Stimulated activated CD4-positive, alpha-beta T cell treated with anti-CD3 and anti-CD28 coated beads, Interleukin-4, amount 100 ng/mL, for 1 hour (primary cell): ENCODE data around the gene SCEL.

Source experiments
- DNase-seq: peaks from one replicate; pipeline ENCODE4 v3.0.0-alpha.2; 2020

Gene SCEL

DNA sequence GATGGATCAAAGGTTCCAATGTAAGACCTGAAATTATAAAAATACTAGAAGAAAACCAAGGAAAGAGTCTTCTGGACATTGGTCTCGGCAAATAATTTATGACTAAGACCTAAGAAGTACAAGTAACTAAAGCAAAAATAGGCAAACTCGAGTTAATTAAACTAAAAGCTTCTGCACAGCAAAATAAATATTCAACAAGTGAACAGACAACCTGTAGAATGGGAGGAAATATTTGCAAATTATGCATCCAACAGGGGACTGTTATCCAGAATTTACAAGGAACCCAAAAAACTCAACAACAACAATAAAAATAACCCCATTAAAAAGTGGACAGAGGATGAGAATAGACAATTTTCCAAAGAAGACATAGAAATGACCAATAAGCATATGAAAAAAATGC, 152.3 kb downstream of the SCEL start:
- DNase-seq: no peak

DNA sequence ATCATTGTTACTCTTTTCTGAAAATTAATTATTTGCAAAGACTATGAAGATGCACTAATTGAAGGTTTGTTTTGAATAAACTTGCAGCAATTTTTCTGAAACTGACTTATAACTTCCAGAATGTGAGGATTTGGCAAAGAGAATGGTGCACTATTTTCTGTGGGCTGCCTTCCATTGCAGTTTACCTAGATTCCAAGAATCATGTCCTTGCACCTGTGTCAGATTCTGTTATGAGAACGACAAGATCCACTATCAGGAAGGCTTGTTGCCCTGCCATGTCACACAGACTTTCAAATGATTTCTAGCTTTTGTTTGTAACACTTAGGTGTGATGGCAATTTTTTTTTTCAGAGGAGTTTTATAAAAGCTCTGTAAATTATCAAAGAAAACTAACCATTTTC, 156.4 kb downstream of the SCEL start:
- DNase-seq: no peak

DNA sequence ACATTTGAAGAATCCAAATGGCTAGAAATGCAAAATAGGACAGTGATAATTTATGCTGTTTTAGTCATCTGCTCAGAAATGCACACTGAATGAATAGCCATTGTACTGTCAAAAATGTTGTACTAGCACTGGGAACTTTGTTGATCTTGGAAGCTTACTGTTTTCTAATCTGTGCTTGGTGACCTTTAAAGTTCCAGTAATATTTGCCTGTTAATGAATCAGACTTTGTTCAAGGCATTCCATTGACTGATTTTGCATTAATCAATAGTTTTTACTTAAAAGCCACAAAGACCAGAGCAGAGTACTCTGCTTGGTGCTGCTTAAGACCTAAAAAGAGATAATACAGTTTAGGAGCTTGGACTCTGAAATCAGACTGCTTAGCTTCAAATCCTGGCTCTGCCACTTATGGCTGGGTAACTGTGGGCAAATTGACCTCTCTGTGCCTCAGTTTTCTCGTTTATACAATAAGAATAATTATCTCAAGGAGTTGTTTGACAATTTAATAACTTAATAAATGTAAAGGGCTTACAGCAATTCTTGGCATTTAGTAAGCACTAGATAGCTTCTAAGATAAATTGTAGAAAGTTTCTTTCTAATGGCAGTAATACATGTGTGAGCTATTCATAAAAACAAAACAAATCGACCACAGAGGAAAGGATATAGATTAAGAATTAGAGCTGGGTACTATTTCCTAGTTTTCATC, 157.4 kb downstream of the SCEL start:
- DNase-seq: no peak

DNA sequence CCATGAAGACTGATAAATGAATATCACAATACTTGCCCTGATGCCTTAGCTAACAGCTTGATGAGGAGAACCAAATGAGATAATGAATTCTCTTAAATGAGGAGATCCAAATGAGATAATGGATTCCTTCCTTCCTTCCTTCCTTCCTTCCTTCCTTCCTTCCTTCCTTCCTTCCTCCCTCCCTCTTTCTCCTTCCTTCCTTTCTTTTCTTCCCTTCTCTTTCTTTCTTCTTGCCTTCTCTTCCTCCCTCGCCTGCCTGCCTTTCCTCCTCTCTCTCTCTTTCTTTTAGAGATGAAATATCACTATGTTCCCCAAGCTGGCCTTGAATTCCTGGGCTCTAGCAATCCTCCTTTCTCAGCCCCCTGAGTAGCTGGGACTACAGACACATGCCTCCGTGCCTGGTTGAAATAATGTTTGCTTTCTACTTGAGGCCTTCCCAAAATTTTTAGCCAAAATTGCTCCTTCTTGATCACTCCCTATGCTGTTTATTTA, 158.0 kb downstream of the SCEL start:
- DNase-seq: no peak
